Inferior parietal cortex (tissue), 1 donor: ENCODE results near the gene NMB.

Experiments used
- DNase-seq: peaks from one replicate; pipeline ENCODE4 v3.0.0-alpha.2; 2016; ENCODE audit errors: extremely low spot score

Gene NMB

DNA sequence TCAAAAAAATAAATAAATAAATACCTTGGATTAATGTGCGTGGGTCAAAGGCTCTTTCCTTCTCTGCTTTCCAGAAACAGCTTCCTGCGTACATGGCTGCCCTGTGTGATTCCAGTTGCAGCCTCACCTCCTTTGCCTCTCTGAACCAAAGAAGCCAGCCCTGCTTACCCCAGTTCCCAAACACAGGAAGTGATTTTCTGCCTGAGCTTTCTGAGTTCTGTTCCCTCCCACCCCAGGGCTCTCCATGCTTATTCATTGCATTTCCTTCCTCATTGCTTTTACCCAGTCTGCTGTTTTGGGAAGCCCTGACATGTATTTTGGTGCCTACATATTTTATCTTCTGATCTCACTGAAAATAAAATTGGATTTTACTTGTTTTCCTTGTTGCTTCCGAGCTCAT lies 41.8 kb downstream of the NMB start:
- no peak for DNase-seq

DNA sequence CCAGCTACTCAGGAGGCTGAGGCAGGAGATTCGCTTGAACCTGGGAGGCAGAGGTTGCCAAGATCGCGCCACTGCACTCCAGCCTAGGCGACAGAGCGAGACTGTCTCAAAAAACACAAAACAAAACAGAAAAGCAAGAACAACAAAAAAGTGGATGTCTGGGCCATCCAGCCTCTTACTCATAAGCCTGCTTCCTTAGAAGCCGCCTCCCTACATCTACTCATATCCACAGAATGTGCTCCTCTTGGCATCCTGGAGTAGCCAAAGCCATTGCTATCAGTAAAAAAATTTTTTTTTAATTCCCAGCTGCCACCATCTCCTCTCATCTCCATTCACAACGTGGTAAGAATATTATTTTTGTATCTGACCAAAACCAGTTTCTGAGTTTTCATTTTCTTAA lies 46.4 kb downstream of the NMB start:
- no peak for DNase-seq

DNA sequence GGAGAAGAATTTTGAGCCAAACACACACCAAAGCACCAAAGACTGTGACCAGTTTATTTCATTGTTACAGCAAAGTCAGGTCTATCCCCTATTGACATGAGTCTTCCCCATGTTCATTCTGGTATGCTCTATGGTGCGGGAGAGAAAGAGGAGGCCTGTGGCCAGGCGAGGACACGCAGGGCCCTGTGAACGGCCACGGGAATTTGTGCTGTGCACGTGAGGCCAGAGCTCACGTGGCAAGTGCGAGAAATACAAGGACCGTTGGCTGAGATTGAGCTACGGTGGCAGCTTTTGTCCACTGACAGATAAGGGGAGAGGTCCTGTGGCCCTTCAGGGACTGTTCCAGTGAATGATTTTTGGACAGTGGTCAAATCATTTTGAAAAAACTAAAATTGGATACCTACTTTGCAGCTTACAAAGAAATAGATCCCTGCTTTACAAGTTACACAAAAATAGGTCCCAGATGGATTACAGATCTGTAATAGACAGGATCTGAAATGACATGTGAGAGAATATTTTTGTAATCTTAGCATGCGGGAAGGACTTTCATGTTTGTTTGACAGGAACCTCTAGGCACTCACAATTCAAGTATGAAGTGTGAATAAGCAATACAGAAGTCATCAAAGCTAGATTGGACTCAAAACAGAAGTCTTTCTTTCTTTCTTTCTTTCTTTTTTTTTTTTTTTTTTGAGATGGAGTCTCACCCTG lies 48.0 kb downstream of the NMB start:
- no peak for DNase-seq

DNA sequence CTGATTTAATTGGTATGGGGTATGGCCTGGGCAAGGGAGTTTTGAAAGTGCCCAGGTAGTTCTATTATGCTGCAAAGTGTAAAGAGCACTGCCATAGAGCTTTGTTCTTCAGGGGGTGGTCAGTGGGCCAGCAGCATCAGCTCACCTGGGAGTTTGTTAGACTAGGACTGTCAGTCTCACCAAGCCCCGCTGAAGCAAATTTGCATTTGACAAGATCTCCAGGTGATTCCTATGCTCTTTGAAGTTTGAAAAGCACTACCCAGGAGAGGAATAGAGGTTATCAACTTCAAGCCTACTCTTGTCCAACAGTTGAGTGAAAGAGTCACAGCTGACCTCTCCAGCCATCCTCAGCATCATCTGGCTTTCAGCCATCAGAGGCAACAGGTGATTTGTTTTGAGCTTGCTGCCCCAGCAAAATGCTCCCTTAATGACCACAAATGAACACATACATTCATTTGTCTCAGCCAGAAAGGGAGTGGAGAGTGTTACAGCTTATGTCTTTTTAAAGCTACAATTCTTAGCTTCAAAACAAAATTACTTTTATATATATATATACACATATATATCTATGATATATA lies 49.2 kb downstream of the NMB start:
- no peak for DNase-seq

DNA sequence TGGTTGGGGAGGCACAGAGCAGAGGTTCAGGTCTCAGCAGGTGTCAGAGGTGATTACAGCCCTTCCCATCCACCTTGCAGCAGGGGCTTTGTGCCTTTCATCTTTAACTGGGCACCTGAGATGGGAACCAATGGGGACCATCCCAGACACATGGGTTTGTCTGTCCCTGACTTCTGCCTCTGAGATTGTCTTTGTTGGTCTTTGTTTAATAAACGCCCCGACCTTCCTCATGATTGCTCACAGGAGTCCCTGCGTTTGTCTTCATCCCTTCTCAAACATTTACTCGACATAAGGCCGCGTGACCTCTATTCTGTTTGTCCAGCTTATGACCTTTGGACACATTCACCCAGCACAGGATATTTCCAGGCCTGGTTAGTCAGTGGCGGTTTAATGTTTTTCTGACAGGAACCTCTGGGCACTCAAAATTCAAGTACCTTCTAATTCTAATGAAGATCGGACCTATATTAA lies 51.3 kb downstream of the NMB start:
- DNase-seq, result no peak

DNA sequence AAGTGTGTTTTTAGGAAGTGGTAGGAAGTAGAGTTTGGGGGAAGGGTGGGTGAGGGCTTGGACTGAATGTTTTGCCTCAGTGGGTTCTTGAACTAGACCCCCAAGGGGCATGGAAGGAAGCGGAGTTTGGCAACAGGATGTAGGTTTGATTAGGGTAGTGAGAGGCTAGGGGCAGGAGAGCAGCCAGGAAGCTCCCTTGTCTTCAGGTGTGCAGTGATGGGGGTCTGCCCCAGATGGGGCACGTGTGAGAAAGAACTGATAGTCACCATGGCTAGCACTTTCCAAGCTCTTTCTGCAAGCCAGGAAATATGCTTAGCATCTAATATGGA lies 52.5 kb downstream of the NMB start:
- no peak for DNase-seq
